Lung (tissue), 12 donors: ENCODE results near the gene KRTAP4-1. TPM values are rescaled to one million over a fixed set of nuclear protein-coding genes. Genes with fewer than 3 reads are reported as not detected.

Experiments used
- ATAC-seq: fragments of 200-7000 bp; cut with Tn5 transposase; one replicate; pipeline ENCODE4 v1.9.1; 2020; ENCODE audit warnings: moderate number of reproducible peaks; ENCODE audit not compliant: insufficient read depth, low FRiP score
- DNase-seq, 3 donors: peaks; one replicate each; pipeline ENCODE4 v3.0.0-alpha.2; 2013 to 2017
- H3K27ac ChIP-seq, 2 donors: one replicate each; pipeline ENCODE4 v1.5.1; 2013; ENCODE audit warnings: mild to moderate bottlenecking in 2 of 2, moderate library complexity in 2 of 2, control low read depth in 1 of 2, inconsistent platforms in 1 of 2, low read depth in 1 of 2, low read length in 1 of 2
- H3K27me3 ChIP-seq, 3 donors: one replicate each; pipeline ENCODE4 v1.5.1; 2013; ENCODE audit warnings: low read length in 2 of 3; ENCODE audit not compliant: control insufficient read depth in 3 of 3, insufficient read depth in 3 of 3
- H3K36me3 ChIP-seq, 4 donors: one replicate each; pipeline ENCODE4 v1.5.1; 2013; ENCODE audit warnings: low read length in 4 of 4, mild to moderate bottlenecking in 1 of 4, moderate library complexity in 1 of 4; ENCODE audit not compliant: control insufficient read depth in 4 of 4, insufficient read depth in 4 of 4
- H3K4me1 ChIP-seq, 5 donors: one replicate each; pipeline ENCODE4 v1.5.1; 2013; ENCODE audit warnings: low read length in 5 of 5, mild to moderate bottlenecking in 2 of 5, moderate library complexity in 1 of 5; ENCODE audit not compliant: control insufficient read depth in 5 of 5, insufficient read depth in 5 of 5
- H3K4me3 ChIP-seq: one replicate; pipeline ENCODE4 v1.5.1; 2013; ENCODE audit warnings: mild to moderate bottlenecking, control low read depth, moderate library complexity
- H3K9ac ChIP-seq, 2 donors: one replicate each; pipeline ENCODE4 v1.5.1; 2013; ENCODE audit warnings: low read length in 2 of 2, control low read depth in 1 of 2; ENCODE audit not compliant: insufficient read depth in 1 of 2
- H3K9me3 ChIP-seq, 4 donors: one replicate each; pipeline ENCODE4 v1.5.1; 2013; ENCODE audit warnings: low read length in 3 of 4, mild to moderate bottlenecking in 1 of 4, moderate library complexity in 1 of 4; ENCODE audit not compliant: control insufficient read depth in 4 of 4, insufficient read depth in 3 of 4
- WGBS, 2 donors: extraction: QIAGEN DNeasy Blood & Tissue Kit; methylation state at CpG; one replicate each; pipeline ENCODE4 v1.1.7; 2013; 5-methylcytosine and 5-hydroxymethylcytosine counted together
- polyA plus RNA-seq, 2 donors: library from polyadenylated mRNA; stranded (reverse); fragments of 200-250 nt; gene quantifications; one replicate each; pipeline ENCODE4 v1.2.1, GENCODE V29; 2013
- total RNA-seq, 2 donors: library from RNA; depleted of rRNA in 1 of 2; stranded (reverse); fragments of >200 nt in 1 of 2; gene quantifications; one replicate each; pipeline ENCODE4 v1.2.1, GENCODE V29; 2014 to 2021
- TF ChIP-seq, protein P1 (sequence below): IDR thresholded peaks from 2 replicates; pipeline ENCODE4 v1.5.1; 2012; ENCODE audit warnings: mild to moderate bottlenecking; ENCODE audit errors: control extremely low read depth, extremely low read depth
- donor health status: control.
- donor health status: control.
- donor health status: Bipolar disorder and iron deficiency.
- donor health status: healthy.
- donor health status: DM: yes; HTN: yes; CAD: no.

KRTAP4-1 gene
- total and polyA plus RNA-seq, 4 donors = not detected

DNA sequence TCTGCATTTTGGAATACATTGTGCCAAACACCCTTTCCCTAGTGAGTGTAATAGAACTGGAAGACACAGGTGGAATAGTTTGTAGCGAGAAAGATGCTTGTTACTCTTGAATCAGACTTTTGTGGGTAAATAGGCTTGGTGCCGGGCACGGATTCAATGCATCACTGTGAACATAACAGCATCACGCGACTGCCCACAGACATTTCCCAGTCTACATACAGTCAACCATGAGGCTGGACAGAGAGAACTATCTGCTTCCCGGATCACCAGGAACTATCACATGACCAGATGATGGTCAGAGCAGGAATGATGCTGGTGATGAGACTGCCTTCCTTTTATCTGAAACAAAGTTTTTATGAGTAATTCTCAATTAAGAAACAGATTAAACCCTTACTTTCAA is 41.3 kb upstream of the KRTAP4-1 start:
- Histone ChIP-seq H3K27me3 (peaks cover 0 to 10% (median 0%) of the 10 kb centered on the region in 3 donors), H3K9me3 (peaks cover 0 to 2% (median 0%) of the 10 kb centered on the region in 4 donors), H3K9ac (no peak overlapping the region), H3K36me3 (no peaks in the 10 kb centered on the region), H3K27ac (no peak overlapping the region), H3K4me1 (no peaks in the 10 kb centered on the region), H3K4me3 (no peak overlapping the region)
- WGBS, 2 donors = 87 to 94% methylated on average over 6 of the region's 6 CpGs
- ATAC-seq = no peak
- TF ChIP-seq, protein P1, sequence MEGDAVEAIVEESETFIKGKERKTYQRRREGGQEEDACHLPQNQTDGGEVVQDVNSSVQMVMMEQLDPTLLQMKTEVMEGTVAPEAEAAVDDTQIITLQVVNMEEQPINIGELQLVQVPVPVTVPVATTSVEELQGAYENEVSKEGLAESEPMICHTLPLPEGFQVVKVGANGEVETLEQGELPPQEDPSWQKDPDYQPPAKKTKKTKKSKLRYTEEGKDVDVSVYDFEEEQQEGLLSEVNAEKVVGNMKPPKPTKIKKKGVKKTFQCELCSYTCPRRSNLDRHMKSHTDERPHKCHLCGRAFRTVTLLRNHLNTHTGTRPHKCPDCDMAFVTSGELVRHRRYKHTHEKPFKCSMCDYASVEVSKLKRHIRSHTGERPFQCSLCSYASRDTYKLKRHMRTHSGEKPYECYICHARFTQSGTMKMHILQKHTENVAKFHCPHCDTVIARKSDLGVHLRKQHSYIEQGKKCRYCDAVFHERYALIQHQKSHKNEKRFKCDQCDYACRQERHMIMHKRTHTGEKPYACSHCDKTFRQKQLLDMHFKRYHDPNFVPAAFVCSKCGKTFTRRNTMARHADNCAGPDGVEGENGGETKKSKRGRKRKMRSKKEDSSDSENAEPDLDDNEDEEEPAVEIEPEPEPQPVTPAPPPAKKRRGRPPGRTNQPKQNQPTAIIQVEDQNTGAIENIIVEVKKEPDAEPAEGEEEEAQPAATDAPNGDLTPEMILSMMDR = no peak
- no peak for DNase-seq

DNA sequence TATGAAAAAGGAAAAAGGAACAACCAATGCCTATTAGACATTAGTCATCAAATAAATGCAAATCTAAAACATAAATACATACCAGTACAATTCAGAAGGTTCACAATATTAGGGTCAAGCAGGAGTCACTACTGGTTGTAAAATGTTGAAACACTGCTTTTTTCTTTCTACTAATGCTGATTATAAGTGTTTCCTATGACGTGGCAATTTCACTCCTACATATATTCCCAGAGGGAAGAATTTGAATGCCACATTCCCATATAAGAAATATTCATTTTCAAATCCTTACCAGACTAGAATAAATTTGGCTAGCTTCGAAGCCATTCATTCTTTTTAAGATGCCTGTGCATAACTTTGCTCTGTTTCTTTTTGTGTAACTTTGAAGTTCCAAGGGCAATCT is 39.1 kb upstream of the KRTAP4-1 start:
- peaks cover 0 to 5% (median 0%) of the 10 kb centered on the region in 3 donors for H3K27me3 ChIP-seq
- H3K9ac ChIP-seq = no peak overlapping the region
- H3K9me3 ChIP-seq = peaks cover 0 to 4% (median 0%) of the 10 kb centered on the region in 4 donors
- no peak overlapping the region for H3K4me3 ChIP-seq
- no peak for DNase-seq
- whole genome bisulfite sequencing, 2 donors = 54 to 80% methylated on average over 2 of the region's 2 CpGs
- H3K4me1 ChIP-seq = no peaks in the 10 kb centered on the region
- no peak overlapping the region for H3K27ac ChIP-seq
- TF ChIP-seq, protein P1 = no peak
- H3K36me3 ChIP-seq = no peaks in the 10 kb centered on the region
- ATAC-seq = no peak

DNA sequence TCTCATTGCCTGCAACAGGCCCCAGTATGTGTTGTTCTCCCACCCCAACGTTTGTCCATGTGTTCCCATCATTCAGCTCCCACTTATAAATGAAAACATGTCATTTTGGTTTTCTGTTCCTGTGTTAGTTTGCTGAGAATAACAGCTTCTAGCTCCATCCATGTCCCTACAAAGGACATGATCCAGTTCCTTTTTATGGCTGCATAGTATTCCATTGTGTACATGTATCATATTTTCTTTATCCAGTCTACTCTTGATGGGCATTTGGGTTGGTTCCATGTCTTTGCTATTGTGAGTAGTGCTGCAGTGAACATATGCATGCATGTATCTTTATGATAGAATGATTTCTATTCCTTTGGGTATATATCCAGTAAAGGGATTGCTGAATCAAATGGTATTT is 31.0 kb upstream of the KRTAP4-1 start:
- TF ChIP-seq, protein P1 = no peak
- no peak for ATAC-seq
- no peak overlapping the region for H3K4me3 ChIP-seq
- DNase-seq = no peak
- H3K9ac ChIP-seq = no peak overlapping the region
- no peaks in the 10 kb centered on the region for H3K4me1 ChIP-seq
- H3K27ac ChIP-seq = no peak overlapping the region
- WGBS, 2 donors = 75 to 86% methylated on average over 1 of the region's 1 CpG
- H3K27me3 ChIP-seq = no peaks in the 10 kb centered on the region
- H3K36me3 ChIP-seq = no peaks in the 10 kb centered on the region
- H3K9me3 ChIP-seq = peaks cover 0 to 5% (median 1%) of the 10 kb centered on the region in 4 donors

DNA sequence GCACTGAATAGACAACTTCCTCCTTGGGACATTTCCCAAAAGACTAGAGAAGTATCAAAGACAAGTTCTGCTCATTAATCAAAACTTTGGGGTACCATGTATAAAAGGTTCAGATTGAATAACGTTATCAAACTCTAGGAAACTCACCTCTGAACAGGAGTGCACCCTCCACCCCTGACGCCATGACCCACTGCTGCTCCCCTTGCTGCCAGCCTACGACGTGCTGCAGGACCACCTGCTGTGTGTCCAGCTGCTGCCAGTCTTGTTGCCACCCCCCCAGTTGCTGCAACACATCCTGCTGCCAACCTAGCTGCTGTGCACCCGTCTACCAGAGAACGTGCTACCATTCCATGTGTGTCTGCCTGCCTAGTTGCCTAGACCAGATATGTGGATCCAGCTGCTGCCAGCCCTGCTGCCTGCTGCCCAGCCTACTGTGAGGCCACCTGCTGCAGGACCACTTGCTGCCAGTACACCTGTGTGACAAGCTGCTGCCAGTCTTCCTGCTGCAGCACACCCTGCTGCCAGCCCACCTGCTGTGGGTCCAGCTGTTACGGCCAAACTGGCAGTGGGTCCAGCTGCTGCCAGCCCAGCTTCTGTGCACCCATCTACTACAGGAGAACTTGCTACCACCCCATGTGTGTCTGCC is 27.9 kb upstream of the KRTAP4-1 start:
- Histone ChIP-seq H3K9me3 (peaks cover 0 to 5% (median 0%) of the 10 kb centered on the region in 4 donors), H3K9ac (no peak overlapping the region), H3K4me3 (no peak overlapping the region), H3K4me1 (no peaks in the 10 kb centered on the region), H3K27me3 (no peaks in the 10 kb centered on the region), H3K27ac (no peak overlapping the region), H3K36me3 (no peaks in the 10 kb centered on the region)
- 75 to 80% methylated on average over 7 of the region's 7 CpGs for WGBS, 2 donors
- no peak for ATAC-seq
- no peak for DNase-seq
- TF ChIP-seq, protein P1 = no peak
